ENCODE results near the gene SLC17A8.

- TF ChIP-seq, protein P1, sequence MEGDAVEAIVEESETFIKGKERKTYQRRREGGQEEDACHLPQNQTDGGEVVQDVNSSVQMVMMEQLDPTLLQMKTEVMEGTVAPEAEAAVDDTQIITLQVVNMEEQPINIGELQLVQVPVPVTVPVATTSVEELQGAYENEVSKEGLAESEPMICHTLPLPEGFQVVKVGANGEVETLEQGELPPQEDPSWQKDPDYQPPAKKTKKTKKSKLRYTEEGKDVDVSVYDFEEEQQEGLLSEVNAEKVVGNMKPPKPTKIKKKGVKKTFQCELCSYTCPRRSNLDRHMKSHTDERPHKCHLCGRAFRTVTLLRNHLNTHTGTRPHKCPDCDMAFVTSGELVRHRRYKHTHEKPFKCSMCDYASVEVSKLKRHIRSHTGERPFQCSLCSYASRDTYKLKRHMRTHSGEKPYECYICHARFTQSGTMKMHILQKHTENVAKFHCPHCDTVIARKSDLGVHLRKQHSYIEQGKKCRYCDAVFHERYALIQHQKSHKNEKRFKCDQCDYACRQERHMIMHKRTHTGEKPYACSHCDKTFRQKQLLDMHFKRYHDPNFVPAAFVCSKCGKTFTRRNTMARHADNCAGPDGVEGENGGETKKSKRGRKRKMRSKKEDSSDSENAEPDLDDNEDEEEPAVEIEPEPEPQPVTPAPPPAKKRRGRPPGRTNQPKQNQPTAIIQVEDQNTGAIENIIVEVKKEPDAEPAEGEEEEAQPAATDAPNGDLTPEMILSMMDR (IDR thresholded peaks at IDR 0.05), result no peak
- no peak for TF ChIP-seq POLR2A (IDR thresholded peaks at IDR 0.05)
These were observed 80.4 kb downstream of the SLC17A8 start for GRCh38 chr12:100437038-100437841.

All from testis (tissue), 2 donors.